SHP77 (cell line): ENCODE data around the gene SORCS2.
"Not testable (repeated sequence)": the region's sequence is repeated elsewhere in the genome, so short reads cannot be mapped to it uniquely, and the experiment has no call there.

Experiments
- DNase-seq, 2 experiments: peaks; one replicate each; lab custom pipeline; 2025; lab: John Stamatoyannopoulos, UW

SORCS2 gene

DNA sequence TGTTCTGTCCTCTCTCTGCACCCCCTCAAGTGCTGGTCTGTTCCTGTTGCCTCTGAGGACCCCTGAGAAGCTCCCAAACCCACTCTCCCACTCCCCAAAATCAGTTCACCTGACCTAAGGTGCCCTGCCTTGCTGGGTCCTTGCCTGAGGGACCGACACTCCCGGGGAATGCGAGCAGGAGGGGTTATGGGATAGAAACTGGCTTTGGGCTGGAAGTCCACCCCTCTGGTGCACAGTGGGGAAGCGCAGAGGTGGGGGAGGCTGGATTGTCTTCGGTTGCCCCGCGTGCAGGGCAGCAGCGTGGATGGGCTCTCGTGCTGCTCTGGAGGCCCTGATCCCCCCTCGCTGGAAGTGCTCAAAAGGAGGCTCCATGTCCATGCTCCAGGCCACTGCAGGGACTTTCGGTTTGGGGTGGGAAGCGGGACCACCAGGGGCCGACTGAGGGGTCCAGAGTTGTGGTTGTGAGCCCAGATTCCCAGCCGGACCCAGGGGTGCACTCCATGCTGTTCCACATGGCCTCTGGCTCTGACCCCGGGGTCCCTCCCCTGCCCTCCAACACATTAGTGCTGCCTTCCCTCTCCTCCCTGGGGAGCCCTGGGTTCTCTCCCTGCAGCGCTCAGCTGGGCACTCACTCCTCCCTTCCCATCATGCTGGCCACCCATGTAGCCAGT is 7.6 kb downstream of the SORCS2 start:
- no peak for DNase-seq

DNA sequence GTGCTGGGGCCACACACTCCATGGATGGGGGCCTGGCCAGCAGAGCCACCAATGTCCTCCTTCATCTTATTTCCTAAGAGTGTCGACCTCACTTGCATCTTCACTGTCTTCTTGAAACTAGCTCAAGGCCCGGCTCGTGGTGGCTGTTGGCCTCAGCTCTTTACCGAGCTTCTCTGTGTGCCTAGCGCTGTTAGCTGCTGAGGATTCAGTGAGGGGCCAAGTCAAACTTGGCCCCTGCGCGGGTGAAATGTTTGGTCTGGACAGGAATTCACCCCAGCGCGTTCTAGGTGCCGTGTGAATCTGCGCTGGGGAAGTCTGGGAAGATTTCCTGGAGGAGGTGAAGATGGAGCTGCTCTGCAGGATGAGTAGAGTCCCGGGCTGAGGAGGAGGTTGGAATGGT is 8.5 kb downstream of the SORCS2 start:
- no peak for DNase-seq

DNA sequence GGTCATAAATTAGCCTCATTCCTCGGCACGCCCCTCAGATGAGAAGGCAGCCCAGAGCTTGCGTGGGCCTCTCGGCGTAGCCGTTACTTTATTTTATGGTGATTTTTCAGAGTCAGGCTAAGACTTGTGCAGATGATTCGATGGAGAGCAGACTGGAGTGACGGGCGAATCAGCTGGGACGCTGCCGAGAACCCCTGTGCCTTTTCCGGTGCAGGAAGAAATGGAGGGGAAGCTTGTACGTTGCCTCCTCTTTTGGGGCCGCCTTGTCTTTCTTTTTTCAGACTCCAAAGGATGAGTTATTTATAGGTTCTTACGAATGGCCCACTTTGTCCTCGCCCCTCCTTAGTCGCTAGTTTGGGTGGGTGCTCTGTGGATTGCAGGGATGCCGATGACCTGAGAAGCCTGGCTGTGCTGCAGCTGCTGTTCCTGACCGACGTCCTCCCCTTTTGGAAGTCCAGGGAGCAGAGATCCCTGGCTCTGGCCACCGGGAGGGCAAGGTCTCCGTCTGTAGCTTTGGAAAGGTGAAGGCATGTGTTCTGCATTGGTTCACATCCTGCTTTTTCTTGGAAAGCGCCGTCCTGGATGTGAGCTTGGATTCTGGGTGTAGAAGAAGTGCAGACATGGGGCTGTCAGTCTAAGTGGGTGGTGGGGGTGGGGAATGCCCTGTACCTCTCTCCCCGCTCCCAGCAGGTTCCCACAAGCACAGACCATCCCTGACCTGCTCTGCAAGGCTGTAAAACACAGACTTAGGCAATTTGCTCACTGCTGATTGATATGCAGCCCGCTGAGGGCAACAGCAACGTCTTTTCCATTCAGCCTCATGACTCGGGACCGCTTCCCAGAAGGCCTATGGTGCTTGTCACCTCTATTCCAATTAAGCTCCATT is 9.3 kb downstream of the SORCS2 start:
- no peak for DNase-seq

DNA sequence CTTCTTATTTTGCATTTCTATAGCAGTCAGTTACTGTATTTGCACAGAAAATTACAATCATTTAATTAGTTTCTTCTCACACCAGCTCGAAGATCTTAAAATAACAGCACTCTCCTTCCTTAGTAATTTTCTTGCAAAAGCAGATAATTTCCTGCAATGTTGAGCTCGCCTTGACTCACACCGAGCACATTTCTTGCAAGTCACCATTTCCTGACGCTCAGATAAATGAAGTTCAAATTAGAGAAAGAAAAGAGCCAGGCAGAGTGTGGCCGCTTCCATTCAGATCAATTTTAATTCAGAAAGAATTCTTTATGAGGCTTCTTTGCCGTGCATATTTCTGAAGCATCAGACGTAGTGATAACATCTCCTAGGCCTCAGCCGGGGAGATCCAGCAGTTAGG is 10.1 kb downstream of the SORCS2 start:
- DNase-seq, result no peak

DNA sequence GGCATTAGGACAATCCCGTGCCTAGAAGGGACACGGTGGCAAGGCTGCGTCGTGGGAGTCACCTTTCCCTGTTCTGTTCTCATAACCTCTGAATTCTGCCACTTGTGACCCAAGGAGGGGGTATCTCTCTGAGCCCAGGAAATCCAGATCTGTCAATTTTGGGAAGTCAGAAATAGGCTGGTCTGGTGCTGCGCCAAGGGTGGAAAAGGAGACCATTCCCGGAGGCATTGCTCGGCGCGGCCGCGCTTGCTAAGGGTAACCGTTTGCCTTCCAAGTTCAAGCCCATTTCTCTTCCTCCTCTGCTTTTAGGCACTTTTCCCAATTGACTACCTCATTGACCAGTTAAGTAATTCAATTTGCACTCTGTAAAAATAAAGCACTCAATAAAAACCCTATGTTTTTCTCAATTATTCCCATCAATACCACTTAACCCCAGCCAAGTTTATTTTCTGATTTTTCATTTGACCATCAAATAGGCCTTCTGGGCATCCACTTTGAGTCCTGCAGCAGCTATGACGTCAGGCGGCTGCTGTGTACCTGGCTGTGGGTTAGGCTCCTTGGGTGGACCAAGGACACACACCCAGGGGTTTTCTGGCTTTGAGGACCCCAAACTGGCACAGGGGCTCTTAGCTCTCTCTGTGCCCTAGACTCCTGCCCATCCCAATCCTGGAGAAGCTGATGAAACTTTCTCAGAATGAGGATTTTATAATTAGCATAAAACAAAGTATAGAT is 12.5 kb downstream of the SORCS2 start:
- DNase-seq, result no peak

DNA sequence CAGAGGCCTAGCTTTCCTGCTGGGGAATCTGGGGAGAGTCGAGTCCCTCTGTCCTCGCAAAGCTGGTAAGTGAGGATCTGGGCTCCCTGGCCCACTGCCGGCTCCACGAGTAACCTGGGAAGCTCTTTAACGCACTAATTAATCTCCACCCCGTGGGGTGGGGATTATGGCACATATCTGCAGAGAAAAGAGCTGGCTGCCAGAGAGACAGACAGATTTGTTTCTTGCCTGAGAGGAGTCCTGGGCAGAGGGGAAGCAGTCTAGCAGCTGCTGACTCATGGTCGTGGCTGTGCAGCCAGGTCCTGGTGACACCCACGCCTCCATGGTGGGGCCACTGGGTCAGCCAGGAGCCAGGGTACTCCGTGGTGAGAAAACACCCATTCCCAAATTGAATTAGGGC is 14.0 kb downstream of the SORCS2 start:
- no peak for DNase-seq

DNA sequence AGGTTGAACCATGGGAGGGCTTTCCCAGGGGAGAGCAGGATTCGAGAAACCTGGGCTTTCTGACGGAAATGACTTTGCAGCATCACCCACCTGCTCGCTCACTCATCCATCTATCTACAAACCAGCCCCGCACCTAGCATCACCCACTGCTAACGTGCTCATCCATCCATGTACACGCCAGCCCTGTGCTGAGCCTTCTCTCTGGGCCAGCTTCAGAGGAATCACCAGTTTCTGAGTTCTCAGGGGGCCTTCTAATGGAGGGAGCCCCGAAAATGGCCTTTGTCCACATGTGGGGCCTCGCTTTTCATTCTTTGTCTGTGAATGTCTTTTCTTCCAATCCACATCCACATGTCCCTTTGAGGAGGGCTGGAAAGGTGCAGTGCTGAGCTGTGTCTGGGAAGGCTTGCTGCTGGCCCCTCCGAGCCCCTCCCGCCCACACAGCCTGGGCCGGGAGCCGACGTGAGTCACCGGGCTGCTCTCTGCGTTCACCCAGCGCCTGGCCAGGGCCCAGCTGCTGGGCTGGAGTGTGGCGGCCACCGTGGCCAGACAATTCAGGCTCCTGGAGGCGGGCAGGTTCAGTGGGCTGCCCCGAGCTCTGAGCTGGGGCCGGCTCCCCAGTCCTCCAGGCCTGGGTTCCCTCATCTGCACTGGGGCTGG is 14.7 kb downstream of the SORCS2 start:
- DNase-seq, result no peak

DNA sequence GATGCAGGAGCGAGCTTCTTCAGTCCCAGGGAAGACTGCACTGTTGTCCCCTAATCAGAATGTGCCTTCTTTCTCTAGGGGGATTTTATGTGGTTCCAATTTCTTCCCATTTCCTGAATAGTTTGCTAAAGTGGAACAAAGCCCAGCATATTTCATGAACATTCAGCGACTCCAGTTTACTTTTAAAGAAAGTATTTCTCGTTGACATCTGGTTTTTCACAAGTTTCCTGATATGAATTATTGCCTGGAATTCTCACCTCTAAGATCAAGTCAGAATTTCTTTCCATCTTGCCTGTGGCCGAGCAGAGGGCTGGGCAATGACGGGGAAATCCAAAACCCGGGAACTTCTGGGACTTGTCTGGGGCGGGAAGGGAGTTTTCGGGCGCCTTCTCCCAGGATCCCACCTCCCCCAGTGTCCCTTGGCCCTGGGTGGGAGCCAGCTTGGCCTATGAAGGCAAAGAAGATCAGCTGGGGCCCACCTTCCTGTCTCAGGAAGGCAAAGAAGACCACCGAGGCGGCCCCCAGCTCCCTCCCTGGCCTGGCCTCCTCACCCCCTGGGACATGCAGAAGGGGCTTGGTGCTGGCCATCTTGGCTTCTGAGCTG is 15.4 kb downstream of the SORCS2 start:
- DNase-seq, result no peak

DNA sequence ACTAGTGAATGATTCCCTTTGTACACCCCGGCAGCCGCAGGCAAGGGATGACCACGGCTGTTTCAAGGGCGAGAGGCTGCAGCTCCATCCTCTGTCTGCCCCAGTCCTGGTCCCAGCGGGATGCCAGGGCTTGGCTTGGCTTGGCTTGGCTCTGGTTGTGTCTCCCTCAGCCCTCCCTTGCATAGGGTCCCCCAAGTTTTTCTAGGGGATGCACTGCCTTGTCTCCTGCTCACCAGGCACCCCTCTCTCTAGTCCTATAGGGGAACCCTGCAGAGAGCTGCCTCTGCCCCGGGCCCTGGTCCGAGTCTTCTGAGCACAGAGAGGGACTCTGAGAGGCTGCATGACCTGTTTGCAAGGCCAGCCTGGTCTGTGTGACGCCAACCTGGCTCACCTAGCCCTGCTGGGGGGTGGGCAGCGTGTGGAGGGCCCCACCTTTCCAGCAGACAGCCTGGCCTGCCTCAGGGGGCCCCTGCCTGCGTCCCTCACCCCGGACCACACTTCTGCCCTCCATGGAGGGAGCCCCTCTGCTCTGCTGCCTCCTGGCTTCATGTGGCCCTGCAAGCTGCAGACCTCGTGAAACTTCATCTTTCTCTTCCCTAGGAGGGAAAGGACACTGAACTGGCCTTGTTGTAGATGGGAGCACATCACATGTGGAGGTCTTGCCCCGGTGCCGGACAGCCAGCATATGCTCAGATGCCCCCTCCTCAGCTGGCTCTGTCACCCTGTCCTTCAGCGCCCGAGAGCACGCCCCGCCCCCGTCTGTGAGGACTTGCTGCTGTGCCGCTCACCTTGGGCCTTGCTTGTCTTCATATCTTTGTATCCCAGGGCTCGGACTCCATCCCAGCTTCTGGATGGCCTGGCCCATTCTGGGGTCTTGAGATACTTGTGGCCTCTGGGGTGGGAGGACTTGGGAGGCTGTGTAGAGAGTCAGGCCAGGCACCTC is 16.4 kb downstream of the SORCS2 start:
- DNase-seq, result no peak

DNA sequence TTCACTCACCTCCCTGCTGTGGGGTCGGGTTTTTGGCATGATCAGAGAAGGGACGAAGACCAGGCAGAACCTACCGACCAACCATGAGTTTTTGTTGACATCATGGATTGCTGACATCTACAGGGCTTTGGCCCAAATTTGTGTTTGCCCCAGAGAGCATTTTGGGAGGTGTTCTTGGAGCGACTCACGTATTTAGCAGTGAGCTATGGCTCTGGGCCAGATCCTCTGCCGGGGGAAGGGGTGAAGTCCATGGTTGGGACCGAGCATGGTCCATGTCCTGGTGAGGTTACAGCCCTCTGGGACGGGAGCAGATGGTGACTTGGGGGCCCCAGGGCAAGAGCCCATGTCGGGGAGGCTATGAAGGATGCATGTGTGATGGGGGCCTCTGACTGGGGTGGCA is 17.4 kb downstream of the SORCS2 start:
- no peak for DNase-seq

DNA sequence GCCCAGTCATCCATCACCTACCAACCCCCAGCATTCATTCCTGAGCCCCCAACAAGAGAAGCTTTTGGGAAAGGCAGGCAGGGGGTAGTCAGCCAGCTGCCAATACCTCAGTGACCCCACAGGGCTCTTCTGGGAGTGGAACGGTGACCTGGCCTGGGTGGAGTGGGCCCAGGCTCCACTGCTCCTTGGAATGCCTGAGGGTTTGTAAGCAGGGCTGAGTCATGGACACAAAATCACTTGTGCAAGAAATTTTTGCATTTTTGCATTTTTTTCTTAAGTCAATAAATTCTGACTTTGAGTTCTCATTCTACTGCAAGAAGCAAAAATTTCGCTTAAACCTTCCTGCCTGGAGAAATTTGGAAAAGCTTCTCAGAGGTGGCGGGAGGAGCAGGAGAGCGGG is 18.5 kb downstream of the SORCS2 start:
- DNase-seq, result no peak

DNA sequence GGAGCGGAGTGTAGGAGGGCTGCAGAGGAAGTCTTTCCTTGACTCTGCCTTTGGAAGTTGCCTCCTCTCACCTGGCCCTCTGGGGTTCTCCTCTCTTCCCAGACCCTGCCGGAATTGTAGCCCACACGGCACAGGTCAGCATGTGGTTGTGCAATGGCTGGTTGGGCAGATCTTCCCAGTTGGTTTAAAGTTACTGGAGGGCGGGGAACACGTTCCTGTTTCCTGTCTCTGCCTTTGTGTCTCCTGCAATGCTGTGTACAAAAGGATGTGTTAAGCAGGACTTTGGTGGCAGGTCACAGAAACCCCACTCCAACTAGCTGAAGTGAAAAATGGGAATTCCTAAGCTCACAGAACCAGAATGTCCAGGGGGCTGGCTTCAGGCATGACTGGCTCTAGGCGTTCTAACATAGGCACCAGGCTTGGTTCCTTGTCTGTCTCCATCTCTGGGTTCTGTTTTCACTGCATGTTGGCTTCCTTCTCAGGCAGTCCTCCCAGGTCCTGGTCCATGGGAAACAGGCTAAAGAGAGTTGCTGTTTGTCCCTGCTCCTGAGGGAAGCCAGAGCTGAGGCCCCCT is 19.9 kb downstream of the SORCS2 start:
- no peak for DNase-seq

DNA sequence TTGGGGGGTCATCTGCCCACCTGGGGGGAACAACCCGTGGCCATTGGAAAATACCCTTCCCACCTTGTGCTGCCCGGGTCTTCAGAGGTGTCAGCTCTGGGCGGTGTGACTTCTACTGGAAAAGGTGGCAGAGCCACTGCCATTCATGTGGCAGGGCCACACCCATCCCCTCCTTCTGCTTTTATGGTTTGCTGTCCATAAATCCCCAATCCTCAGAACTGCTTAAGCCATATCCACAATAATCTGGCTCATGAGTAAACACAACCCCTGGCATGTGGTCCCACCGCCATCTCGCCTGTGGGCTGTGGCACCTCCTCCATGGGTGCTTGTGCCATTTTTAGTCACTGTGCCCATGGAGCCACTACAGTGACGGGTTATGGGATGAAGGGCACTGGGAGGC is 20.6 kb downstream of the SORCS2 start:
- DNase-seq, result no peak

DNA sequence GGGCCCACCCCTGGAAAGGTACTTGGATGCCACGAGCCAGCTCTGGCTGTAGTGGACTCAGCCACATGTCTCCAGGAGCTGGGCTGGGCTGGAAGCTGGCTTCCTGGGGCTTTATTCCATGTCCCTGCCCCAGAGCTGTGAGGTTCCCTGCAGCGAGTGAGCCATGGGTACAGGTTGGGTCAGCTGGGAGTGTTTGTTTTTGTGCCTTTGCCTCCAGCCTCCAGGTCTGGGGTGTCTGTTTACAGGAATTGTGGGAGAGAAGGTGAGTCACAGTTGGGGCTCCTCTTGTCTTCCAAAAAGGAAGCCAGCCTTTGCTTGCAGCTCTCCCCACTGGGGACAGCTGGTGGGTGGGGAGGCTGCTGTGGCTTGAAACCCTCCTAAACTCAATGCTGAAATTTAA is 21.5 kb downstream of the SORCS2 start:
- DNase-seq, result no peak

DNA sequence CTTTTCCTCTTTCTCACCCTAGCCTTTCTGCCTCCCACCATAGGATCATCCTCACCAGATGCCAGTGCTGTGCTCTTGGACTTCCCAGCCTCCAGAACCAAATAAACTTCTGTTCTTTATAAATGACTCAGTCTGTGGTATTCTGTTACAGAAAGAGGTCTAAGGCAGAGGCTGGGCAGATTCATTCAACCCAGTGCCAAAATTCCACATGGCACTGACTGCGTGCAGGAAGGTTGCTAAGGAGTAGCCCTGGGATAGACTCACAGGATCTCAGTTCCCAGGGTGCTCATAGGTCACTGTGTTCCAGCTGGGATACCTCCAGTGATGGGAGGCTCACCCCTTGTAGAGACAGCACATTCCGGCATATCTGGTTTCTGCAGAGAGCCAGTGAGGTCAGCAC is 22.0 kb downstream of the SORCS2 start:
- no peak for DNase-seq

DNA sequence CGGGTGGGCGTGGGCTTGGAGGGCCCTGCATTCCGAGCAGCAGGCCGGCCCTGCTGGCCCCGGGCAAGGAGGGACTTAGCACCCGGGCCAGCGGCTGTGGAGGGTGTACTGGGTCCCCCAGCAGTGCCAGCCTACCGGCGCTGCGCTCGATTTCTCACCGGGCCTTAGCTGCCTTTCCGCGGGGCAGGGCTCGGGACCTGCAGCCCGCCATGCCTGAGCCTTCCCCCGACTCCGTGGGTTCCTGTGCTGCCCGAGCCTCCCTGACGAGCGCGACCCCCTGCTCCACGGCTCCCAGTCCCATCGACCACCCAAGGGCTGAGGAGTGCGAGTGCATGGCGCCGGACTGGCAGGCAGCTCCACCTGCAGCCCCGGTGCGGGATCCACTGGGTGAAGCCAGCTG is 22.8 kb downstream of the SORCS2 start:
- not testable (repeated sequence) for DNase-seq

DNA sequence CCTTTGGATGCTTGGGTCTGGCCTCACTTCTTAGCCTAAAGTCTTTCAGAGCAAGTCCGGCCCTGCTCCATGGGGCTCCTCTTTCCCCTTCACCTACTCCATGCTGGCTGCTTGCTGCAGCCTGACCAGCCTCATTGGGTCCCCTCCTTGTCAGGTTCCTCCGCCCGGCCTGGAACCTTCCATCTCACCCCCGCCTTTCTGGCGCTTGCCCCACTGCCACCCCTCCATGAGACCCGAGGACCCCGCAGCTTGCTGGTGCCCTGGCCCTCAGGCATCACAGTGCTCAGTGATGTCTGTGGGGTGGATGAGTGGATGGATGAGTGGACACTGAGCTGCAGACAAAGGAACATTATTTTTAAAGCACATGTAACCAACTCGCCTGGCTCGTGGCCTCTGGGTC is 24.7 kb downstream of the SORCS2 start:
- no peak for DNase-seq

DNA sequence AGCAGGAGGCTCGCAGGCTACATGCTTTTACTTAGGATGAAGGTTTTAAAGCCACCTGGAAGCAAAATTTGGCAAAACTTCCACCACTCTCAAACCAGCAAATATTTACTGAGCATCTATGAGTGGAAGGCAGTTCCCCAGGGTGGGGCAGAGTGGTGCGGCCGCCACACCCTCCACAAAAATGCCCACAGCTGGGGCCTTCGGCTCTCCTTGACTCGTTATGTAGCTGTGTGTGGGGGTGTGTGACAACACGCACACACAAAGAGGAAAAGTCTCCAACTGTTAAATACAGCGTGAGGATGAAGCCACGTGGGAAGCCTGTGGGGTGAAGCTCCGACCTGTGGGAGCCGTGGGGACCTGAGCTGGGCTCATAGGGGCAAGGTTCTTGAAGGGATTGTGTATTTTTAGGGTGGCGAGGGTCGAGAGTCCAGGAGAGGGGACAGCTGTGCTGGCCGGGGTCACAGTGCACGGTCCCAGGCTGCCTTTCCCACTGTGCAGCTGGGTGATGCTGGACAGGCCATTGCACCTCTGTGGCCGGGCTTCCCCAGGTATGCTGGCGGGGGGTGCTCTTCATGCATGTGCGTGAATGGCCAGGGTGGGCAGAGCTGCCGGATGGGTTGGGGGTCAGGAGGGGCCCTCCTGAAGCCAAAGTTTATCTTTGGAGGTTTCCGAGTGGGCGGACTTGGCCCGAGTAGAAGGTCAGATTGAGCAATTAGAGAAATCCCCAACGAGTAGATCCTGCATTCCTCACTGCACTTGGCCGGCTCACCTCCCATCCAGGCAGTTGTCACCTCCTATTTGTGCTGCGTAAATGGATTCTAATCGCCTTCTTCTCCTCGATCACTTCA is 25.4 kb downstream of the SORCS2 start:
- no peak for DNase-seq

DNA sequence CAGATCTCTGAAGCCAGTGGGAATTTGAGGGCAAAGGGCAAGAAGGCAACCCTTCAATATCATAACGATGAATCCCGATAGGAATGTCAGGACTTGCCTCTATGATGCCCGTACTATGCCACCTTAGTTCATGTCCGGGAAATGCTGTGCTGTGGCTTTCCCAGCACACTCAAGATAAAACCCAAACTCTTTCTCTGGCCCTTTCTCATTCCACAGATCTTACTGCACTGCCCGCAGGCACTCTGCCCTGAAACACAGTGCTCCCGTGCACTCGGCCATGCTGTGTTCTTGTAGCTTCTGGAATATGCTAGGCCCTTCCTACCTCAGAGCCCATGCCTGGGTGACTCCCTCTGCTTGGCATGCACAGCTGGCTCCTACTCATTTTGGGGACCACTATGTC is 26.3 kb downstream of the SORCS2 start:
- no peak for DNase-seq

DNA sequence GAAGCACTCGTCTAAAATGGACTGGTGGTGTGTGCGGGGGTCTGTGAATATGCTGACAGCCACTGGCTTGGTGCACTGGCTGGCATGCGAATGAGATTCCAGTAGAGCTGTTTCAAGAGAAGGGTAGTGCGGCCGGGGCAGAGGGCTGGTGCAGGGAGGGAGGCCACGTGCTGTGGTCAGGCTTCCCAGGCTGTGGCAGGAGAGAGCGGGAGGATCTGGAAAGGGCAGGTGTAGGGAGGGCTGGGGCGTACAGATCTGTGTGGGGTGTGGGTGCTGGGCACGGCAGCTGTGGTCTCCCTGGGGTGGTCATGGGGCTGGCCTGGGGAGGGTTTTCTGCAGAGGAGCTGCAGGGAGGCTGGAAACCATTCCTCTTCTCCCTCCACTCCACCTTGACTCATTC is 30.2 kb downstream of the SORCS2 start:
- DNase-seq, result no peak
